GM21576 (cell line): ENCODE data around the gene GGCX.
"Not testable (repeated sequence)": the region's sequence is repeated elsewhere in the genome, so short reads cannot be mapped to it uniquely, and the experiment has no call there.

Experiments
- ATAC-seq: cut with Tn5 transposase; IDR thresholded peaks from one replicate; pipeline ENCODE4 v1.9.1; 2021; ENCODE audit warnings: mild to moderate bottlenecking, moderate library complexity; ENCODE audit not compliant: unreplicated experiment

Gene GGCX

DNA sequence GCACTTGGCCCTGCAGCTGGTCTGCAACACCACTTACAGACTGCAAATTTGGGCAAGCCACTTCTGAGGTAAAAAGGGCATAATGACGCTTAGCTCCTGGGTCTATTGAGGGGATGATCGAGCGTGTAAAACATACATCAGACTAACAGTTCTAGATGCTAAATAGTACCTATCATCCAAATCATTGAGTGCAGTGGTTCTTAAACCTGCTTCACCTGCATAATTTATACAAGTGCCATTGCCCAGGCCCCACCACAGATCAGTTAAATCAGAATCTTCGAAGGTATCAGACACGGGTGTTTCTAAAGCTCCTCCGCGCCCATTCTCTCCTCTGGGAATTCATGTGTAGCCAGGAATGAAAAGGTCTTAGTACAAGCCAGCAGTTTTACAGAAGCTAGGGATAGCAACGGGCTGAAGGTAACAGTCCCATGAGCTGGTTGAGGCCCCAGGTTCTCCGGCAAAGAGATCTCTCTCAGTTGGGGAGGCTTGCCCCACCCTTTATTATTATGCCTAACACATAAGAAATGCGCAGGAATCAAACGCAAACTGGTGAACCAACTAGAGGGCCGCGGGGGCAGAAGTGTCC, 33.5 kb upstream of the GGCX start:
- ATAC-seq: no peak

- ATAC-seq: no peak
These were observed 31.7 kb upstream of the GGCX start for GRCh38 chr2:85593023-85593422.

GRCh38 chr2:85592299-85592698, 31.0 kb upstream of the GGCX start:
- ATAC-seq: not testable (repeated sequence)

- no peak for ATAC-seq
These were observed 30.3 kb upstream of the GGCX start for GRCh38 chr2:85591563-85591962.

GRCh38 chr2:85590950-85591349, 29.7 kb upstream of the GGCX start:
- ATAC-seq: no peak

DNA sequence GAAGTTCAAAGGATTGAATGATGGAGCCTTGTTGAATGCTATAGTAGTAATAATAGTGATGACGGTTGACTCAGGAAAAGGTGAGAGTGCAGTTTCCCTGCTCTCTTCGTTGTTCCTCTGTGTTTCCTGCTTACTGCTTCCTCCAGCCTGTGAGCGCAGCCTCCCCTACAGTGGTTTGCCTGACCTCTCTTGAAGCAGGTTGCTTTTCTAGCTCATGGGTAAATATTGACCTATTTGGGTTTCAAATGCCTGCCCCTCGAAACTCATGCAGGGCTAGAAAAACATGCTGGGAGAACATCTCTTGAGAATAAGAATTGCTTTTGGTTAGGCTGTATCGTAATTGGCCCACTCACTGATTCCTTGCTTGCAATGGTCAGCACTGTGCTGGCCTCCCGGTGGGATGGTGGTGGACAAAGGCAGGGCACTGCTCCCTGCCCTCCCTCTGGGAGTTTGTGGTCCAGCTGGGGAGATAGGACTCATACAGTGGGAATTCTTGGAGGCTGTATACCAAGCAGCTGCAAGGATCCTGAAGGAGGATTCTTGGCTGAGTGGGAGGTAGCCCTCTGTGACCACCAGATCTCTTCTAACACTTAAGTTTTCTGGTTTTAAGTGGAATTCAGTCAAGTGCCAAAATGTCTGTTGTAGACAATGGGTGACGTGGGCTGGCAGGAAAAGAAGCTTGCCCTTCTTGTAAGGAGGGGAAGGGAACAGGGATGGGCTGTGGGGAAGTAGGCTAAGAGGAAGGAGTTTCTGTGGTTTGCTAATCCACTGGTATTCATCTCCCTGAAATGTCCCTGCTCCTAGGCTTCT, 28.9 kb upstream of the GGCX start:
- no peak for ATAC-seq

GRCh38 chr2:85589181-85589580, 27.9 kb upstream of the GGCX start:
- ATAC-seq: no peak

DNA sequence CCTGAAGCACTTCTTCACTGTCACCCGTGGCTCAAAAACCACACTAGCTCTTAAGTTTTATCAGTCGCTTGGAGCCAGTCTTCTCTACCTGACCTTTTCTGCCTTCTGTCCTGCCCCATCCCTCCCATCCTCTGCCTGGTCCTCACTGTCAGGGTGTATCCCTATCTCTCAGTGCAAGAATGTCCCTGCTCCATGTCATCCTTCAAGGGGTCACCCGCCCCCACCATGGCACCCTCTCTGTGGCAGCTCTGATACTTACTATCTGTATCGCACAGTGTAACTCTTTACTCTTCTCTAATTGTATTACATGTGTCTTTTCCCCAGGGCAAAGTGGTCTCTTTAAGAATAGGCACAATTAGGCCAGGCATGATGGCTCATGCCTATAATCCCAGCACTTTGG, 27.4 kb upstream of the GGCX start:
- no peak for ATAC-seq

DNA sequence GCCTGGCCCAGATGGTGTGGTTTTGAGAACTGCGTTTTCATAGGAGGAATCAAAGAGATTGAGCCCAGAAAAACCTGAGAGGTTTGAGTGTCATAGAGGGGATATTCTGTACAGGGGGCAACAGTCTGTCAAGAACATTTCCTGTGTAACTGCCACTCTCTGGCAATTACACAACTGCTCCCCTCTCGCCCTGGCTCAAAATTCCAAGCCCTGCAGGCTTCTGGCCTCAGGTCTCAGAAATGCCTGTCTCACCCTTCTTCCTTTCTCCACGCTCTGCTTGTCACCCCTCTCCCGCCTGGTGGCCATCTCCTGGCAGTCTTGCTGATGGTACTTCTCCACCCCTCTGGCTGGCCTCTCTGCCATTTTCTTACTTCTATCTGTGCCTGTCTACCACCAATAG, 26.9 kb upstream of the GGCX start:
- ATAC-seq: no peak

DNA sequence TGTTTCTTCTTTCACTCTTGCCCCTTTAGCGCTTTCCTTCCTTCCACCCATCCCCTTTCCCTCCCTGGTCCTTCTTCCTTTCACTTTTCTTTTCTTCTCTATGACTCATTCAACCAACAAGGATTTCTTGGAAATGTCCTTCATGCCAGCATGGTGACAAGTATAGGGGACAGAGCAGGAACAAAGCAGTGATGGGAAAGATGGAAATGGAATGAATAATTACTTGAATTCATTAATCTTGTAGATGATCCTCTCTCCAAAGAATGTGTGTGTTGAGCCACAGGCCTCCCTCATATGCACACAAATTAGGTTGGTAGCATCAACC, 24.4 kb upstream of the GGCX start:
- no peak for ATAC-seq

DNA sequence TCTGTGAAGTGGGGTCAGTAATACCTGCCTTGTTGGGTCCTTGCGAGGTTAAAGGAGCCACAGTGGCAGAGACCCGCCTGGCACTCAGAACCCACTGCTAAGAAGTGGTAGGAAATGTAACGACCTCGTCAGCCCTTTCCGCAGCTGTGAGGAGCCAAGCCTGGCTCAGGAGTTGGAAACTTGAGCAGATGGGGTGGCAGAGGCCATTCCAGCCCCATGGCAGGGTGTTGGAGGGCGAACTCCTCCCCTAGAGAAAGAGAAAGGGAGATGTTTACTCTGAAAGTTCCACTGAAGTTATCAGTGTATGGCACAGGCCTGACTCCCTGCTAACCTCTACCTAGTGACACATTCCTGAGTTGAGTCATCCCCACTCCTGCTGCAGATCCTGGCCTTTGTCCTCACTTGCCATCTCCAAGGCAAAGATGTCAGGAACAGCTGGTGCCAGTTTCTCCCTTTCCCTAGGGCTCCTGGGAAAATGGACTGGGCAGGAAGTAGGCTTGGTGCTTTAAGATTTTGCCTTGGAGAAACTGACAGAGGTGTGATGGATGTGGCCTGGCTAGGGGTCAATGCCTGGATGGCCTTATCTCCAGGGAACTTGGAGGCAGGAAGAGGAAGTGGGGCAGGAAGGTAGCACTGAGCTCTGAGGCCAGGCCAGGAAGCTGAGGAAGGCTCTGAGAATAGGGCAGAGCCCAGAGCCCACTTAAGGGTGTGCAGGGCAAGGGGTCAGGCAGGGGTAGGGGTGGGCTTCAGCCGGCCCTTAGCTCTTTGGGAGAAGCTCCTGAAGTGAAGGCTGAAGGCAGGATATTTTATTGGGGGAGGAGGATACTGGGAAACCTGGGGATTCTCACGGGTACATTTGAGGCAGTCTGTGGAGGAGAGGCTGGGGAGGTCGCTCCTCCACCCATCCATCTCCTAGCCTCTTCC, 23.8 kb upstream of the GGCX start:
- peak; percentile 51 for ATAC-seq

DNA sequence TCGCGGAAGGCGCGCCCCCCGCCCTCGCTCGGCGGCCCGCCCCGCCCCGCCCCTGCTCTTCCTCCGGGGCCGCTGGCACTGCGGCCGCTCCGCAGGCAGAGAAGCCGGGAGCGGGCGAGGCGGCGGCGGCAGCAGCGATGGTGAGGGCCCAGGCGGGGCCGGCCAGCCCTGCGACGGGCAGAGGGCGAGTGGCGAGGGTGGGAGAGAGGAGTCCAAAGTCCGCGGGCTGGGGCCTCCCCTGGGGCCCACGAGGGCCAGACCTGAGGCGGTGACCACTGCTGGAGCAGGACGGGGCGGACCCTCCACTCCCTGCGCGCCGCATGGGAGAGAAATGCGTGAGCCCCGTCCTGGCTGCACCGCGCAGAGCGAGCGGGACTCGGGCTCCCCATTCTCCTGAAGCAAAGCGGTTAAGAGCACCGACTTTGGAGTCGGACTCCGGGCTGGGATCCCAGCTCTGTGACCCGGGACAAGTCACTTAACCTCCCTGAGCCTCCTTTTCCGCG, 23.1 kb upstream of the GGCX start, which contains the start of gene VAMP5:
Gene VAMP5 (plus strand): TSS at position 78 of the 503 bp plus-strand sequence. CDS start 60 bp downstream, at position 138.
- ATAC-seq: peak; percentile 48

GRCh38 chr2:85583667-85584353, 22.5 kb upstream of the GGCX start:
- peak; percentile 6 for ATAC-seq

DNA sequence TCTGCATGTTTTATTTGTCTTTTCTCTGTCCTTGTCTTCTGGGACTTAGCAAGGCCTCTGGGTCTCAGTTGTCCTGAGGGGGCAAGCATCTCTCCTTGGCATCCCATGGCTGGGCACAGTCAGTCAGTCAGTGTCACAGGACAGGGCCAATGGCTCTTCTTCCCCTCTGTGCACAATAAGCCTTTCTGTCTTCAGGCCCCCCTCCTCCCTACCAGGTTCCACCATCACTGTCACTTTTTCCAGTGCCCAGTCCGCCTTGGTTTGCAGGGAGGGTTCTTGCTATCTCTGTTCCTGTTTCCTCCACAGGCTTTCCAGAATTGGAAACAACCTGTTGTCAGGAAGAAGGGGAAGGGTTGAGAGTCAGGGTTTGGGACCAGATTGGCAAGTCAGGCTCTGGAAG, 21.2 kb upstream of the GGCX start:
- ATAC-seq: no peak

GRCh38 chr2:85580206-85580605, 18.9 kb upstream of the GGCX start:
- ATAC-seq: no peak

GRCh38 chr2:85579266-85579935, 18.1 kb upstream of the GGCX start:
- no peak for ATAC-seq

- peak; percentile 35 for ATAC-seq
These were observed 17.2 kb upstream of the GGCX start for GRCh38 chr2:85578243-85579180.

DNA sequence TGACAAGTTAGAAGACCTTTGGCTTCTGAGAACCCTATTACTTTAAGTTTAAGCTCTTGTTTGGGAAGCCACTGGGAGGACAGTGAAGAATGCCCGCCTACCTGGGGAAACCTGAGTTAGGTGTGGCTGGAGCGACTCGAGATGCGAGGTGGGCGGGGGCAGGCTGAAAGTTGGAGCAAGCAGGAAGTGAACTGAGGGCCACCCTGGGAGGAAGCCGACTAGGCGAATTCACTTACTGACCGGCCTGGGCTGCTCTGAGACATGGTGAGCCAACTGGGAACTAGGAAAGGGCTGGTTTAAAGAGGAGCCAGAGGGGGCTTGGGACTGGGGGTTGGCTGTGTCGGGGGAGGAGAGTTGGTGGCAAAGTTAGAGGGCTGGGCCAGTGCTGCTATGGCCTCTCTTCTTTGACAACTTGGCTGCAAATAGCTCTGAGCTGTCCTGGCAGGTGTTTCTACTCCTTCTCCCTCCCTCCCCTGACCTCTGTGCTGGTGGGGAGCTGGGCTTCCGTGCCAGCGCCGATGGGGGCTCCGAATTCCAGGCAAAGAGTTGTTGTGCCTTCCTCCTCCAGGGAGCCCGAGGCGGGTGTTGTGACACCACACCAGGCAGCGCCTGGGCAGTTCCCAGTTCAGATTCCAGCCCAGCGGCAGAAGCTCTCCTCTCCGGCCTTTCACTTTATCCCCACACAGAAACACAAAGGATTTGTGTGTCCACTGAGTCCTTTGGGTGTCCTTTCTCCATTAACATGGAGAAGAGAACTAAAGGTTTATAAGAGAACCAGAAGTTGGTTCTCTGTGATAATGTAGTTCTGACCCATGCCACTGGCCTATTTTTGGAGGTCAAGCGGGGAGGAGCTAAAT, 16.3 kb upstream of the GGCX start, which contains the start of gene VAMP8:
Gene VAMP8 (plus strand): TSS at position 201 of the 857 bp plus-strand sequence. CDS start 61 bp downstream, at position 262.
- peak; percentile 67 for ATAC-seq
